GM10248 (cell line): ENCODE measurements around the gene GPR142.

Experiments
- CTCF ChIA-PET: fragments of 300-600 bp; sonication (Branson Sonifier 250); formaldehyde crosslinking; extraction: SDS; loops from one replicate; lab custom pipeline; 2021; ENCODE audit warnings: antibody characterized with exemption; lab: Yijun Ruan, JAX
- POLR2A ChIA-PET: fragments of 350-650 bp; sonication (Branson Sonifier 250); formaldehyde crosslinking; extraction: SDS; loops from one replicate; lab custom pipeline; 2020; ENCODE audit warnings: antibody characterized with exemption; lab: Yijun Ruan, JAX
- DNase-seq: peaks from one replicate; pipeline ENCODE4 v3.0.0; 2012; ENCODE audit errors: extremely low spot score
- TF ChIP-seq, protein P1 (sequence below): IDR thresholded peaks from 2 replicates; pipeline ENCODE4 v1.5.1; 2012; ENCODE audit warnings: mild to moderate bottlenecking, low read depth; ENCODE audit errors: extremely low read depth, missing control alignments, control extremely low read depth

GPR142 gene

DNA sequence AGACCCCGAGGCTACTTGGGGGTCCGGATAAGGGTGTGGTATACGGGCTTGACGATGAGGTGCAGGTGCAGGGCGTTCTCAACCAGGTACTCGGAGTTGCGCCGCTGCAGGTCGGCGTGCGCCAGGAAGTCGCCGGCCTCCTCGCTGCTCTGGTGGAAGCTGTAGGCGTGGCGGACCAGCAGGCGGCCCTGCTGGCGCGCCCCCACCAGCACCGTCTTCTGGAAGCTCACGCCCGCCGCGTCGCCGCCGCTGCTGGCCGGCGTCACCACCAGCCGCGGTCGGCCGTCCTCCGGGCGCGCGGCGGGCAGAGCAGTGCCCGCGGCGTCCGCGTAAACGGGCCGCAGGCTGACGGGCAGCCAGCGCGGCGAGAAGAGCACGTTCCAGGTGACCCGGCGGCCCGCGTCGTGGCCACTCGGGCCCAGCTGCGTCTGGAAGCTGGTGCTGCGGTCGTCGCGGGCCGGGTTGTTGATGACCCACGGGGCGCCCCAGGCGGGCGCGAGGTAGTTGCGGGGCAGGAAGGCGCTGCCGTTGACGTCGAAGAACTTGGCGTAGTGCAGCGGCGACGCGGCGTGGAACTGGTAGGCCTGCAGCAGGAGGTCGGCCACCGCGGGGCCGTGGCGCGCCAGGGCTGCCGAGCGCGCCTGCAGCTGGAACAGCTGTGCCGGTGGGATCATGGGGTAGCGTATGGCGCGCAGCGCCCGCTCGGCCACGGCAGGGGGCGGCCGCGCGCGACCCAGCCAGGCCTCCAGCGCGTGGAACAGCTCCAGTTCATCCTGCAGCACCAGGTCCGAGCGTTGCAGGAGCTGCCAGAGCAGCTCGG lies 10.4 kb upstream of the GPR142 start:
- DNase-seq: no peak
- TF ChIP-seq, protein P1, sequence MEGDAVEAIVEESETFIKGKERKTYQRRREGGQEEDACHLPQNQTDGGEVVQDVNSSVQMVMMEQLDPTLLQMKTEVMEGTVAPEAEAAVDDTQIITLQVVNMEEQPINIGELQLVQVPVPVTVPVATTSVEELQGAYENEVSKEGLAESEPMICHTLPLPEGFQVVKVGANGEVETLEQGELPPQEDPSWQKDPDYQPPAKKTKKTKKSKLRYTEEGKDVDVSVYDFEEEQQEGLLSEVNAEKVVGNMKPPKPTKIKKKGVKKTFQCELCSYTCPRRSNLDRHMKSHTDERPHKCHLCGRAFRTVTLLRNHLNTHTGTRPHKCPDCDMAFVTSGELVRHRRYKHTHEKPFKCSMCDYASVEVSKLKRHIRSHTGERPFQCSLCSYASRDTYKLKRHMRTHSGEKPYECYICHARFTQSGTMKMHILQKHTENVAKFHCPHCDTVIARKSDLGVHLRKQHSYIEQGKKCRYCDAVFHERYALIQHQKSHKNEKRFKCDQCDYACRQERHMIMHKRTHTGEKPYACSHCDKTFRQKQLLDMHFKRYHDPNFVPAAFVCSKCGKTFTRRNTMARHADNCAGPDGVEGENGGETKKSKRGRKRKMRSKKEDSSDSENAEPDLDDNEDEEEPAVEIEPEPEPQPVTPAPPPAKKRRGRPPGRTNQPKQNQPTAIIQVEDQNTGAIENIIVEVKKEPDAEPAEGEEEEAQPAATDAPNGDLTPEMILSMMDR: no peak
- ChIA-PET CTCF (interaction anchor here (1.2 to 4.6 kb wide), 5 partner anchors 11 to 58 kb away, joined by 3 to 24 read pairs (median 7); partner anchors contain the start of gene GPR142), POLR2A (no interaction called here)

DNA sequence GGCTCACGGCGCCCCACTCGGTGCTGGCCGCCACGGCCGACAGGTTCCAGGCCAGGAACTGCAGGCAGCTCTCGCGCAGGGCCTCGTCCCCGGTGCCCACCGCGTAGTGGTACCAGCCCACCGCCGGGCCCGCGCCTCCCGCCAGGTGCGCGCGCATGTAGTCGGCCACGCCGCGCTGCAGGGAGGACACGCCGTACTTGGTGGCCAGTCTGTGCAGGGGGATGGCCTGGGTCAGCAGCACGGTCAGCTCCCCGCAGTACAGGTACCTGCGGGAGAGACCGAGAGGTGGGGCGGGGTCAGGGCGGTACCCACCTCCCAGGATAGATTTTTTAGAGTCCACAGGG lies 9.9 kb upstream of the GPR142 start:
- ChIA-PET CTCF (interaction anchor here (1.2 to 4.6 kb wide), 4 partner anchors 11 to 22 kb away, joined by 3 to 24 read pairs (median 8); partner anchors contain the start of gene GPR142), POLR2A (no interaction called here)
- no peak for DNase-seq
- TF ChIP-seq, protein P1: no peak

DNA sequence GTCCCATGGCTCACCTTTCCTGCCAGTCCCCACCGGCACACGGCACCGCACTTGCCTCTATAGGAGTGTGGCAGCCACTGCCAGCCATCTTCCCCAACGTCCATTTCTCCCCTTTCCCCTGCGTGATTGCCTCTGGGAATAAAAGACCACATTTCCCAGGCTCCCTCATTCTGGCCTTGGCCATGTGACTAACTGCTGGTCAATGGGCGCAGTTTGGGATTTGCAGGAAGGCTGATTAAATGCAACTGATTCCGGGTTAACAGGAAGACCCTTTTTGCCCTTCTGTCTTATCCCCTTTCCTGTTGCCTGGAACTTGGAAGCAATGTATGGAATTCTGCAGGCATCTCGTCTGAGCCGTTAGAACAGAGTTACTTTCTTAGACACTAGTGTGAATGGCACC lies 8.6 kb upstream of the GPR142 start:
- DNase-seq: no peak
- TF ChIP-seq, protein P1: no peak
- POLR2A ChIA-PET: no interaction called here
- CTCF ChIA-PET: interaction anchor here (1.9 to 4.6 kb wide), 4 partner anchors 9 to 20 kb away, joined by 7 to 24 read pairs (median 10); partner anchors contain the start of gene GPR142

DNA sequence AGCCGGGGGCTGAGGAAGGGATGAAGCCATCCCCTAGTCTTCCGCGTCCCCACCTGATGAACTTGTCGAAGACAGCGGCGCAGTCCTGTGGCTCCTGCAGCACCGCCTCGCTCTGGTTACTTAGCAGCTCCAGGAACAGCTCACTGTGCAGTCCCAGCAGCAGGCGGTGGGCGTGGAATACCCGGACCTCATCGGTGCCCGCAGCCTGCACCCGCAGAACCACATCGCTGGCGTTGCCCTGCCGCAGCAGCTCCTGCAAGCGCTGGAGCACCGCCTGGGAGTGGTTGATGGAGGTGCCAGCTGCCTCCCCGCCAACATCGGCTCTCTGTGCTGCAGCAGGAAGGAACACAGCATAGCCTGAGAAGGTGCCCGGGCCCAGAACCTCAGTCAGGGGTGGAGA lies 7.4 kb upstream of the GPR142 start:
- CTCF ChIA-PET: interaction anchor here (0.8 to 1.9 kb wide), 4 partner anchors 8 to 98 kb away, joined by 4 to 12 read pairs (median 4); no protein-coding TSS in a partner anchor
- DNase-seq: no peak
- POLR2A ChIA-PET: no interaction called here
- TF ChIP-seq, protein P1: no peak

DNA sequence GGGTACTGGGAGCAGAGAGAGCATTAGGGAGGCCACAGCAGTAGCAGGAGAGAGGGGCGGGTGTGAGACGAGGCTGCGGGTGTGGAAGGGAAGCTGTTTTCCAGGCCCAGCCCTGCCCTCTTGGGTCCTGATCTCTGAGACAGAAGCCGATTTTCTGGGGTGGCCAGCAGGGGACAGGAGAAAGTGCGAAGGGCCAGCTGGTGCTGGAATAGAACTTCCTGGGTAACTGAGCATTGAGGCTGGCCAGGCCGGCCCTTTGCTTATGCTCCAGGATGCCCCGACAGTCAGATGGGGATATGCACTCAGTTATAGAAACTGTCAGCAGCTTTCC lies 6.4 kb upstream of the GPR142 start:
- DNase-seq: no peak
- TF ChIP-seq, protein P1: no peak
- POLR2A ChIA-PET: no interaction called here
- CTCF ChIA-PET: interaction anchor here (1.0 to 6.2 kb wide), 12 partner anchors 8 to 226 kb away, joined by 3 to 50 read pairs (median 4); no protein-coding TSS in a partner anchor

DNA sequence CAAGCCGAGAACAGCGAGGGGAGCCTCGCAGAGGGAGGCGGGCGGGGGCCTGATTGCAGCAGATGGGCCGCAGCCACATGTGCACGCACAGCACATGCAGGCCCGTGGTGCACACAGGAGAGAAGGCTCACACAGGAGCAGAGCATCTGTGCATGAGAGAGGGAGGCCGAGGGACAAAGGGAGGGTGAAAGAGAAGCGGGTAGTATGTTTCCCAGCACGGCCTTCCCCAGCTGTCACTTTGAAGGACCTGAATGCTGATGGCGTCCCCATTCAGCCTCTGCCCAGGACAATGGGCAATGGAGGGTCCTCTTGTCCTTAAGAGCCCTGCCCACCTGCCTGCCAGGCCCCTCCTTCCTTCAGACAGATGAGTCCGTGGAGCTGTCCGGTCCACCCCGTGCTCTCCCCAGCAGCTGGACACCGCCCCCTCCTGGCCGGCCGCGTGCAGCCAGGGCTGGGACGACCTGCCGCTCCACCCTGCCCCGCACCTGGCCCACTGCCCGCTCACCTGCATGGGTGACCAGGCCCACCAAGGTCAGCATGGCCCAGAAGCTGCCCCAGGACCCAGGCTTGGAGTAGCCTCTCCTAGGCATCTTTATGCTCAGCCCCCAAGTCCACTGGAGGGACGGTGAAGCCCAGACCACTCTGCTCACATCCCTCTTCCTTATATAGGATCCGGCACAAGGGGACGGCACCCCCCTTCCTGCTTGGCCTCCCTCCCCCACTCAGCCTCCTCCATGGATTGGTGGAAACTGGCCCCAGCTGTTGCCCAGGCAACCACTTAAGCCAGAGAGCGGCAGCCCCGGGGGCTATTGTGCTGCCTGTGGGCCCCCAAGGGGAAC lies 5.9 kb upstream of the GPR142 start, which contains the start of gene BTBD17:
BTBD17 (minus strand) TSS at position 639 of the 839 bp plus-strand sequence; CDS start at position 590, 49 bp downstream.
- POLR2A ChIA-PET: no interaction called here
- peak; percentile 65 for DNase-seq
- CTCF ChIA-PET: interaction anchor here (0.6 to 6.2 kb wide), 18 partner anchors 8 to 932 kb away, joined by 3 to 50 read pairs (median 4); partner anchors contain the start of gene RPL38
- TF ChIP-seq, protein P1: peak; percentile 62
